Mesodermal cell (in vitro differentiated cells): ENCODE results near the gene PSMB11.

Experiments used
- H3K27ac ChIP-seq: 2 replicates; pipeline ENCODE4 v1.7.0; 2013; ENCODE audit warnings: mild to moderate bottlenecking, low read depth, low read length, moderate library complexity; ENCODE audit not compliant: severe bottlenecking
- H3K36me3 ChIP-seq: 2 replicates; pipeline ENCODE4 v1.7.1; 2013; ENCODE audit warnings: mild to moderate bottlenecking, low read length, moderate library complexity; ENCODE audit not compliant: control insufficient read depth, insufficient read depth
- H3K4me1 ChIP-seq: one replicate; pipeline ENCODE4 v1.7.1; 2013; ENCODE audit warnings: mild to moderate bottlenecking, low read length; ENCODE audit not compliant: insufficient read depth, control insufficient read depth, poor library complexity, severe bottlenecking
- H3K4me3 ChIP-seq: 2 replicates; pipeline ENCODE4 v1.7.0; 2013; ENCODE audit warnings: low read length, control low read depth, mild to moderate bottlenecking; ENCODE audit not compliant: insufficient read depth, poor library complexity, severe bottlenecking; ENCODE audit errors: extremely low read depth
- H3K9me3 ChIP-seq: 2 replicates; pipeline ENCODE4 v1.7.1; 2013; ENCODE audit warnings: mild to moderate bottlenecking, low read length, moderate library complexity; ENCODE audit not compliant: control insufficient read depth
- WGBS, 2 experiments: methylation state at CpG; one replicate each; pipeline ENCODE4 v1.1.5; 2013; ENCODE audit warnings: missing lambda C conversion rate in 2 of 2; ENCODE audit not compliant: insufficient coverage in 2 of 2; 5-methylcytosine and 5-hydroxymethylcytosine counted together

The PSMB11 gene

DNA sequence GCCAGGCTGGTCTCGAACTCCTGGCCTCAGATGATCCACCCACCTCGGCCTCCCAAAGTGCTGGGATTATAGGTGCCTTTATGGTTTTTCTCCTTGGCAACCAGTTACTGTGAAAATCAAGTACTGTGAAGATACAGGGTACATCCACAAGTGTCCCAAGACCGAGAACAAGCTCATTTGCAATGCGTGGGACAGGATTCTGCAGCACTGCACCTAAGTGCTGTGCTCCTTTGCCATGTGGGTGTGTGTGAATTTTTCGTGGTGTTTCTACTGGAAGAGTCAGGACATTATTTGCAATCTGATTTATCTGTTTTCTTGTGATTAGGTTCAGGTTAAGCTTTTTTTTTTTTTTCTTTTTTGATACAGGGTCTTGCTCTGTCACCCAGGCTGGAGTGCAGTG lies 24.9 kb upstream of the PSMB11 start:
- no peaks in the 10 kb centered on the region for H3K9me3 ChIP-seq
- H3K36me3 ChIP-seq: peaks cover 9% of the 10 kb centered on the region
- no peaks in the 10 kb centered on the region for H3K4me1 ChIP-seq
- no peak overlapping the region for H3K27ac ChIP-seq
- no peak overlapping the region for H3K4me3 ChIP-seq
- 92 to 100% methylated on average over 3 to 4 of the region's 5 CpGs for WGBS, 2 experiments

DNA sequence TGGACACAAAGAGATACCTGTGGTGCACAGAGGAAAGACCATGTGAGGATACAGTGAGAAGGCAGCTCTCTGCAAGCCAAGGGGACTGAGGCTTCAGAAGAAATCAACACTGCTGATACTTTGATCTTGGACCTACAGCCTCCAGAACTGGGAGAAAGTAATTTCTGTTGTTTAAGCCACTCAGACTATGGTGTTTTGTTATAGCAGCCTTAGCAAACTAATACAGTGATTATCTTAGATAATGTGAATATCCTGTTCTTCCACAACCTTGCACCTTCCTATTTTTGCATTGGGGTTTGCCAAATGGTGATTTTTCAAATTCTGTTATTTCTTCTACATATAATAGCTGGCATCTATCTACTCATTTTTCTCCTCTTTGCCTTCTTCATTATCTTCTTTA lies 23.9 kb upstream of the PSMB11 start:
- no peaks in the 10 kb centered on the region for H3K9me3 ChIP-seq
- no peak overlapping the region for H3K4me3 ChIP-seq
- no peaks in the 10 kb centered on the region for H3K4me1 ChIP-seq
- peaks cover 10% of the 10 kb centered on the region for H3K36me3 ChIP-seq
- no peak overlapping the region for H3K27ac ChIP-seq

DNA sequence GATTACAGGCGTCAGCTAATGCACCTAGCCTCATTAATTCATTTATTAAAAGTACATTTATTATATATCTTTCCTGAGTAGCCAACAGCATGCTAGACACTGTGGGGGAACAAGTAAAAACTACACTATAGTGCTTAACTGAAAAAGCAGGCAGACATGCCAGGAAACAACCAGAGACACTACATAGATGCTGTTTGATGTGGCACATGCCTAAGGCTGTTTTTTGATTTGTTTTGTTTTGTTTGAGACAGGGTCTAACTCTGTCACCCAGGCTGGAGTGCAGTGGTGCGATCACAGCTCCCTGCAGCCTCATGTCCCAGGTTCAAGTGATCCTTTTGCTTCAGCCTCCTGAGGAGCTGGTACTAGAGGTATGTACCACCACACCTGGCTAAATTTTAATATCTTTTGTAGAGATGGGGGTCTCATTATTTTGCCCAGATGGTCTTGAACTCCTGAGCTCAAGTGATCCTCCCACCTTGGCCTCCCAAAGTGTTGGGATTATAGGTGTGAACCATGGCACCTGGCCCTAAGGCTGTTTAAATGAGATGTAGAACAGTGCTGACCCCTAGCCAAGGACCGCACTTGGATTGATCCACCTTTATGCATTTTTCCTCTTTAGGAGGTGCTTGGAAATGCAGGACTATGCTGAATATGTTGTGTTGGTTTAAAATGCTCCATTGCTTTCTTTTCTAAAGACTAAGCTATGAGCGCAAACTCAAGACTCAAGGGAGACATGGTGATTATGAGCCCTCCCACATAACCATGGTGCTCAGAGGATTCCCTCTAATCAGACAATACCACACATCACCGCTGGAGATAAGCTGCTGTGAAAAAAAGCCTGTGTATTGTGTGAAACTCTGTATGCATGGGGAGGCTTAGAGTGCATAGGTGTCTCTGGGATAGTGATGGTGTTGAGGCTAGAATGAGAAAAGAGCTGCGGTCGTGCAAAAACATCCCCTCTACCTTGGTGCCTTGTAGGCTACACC lies 21.6 kb upstream of the PSMB11 start:
- H3K4me3 ChIP-seq: no peak overlapping the region
- H3K27ac ChIP-seq: no peak overlapping the region
- peaks cover 9% of the 10 kb centered on the region for H3K4me1 ChIP-seq
- peaks cover 31% of the 10 kb centered on the region for H3K36me3 ChIP-seq
- no peaks in the 10 kb centered on the region for H3K9me3 ChIP-seq
- WGBS, 2 experiments: 90 to 100% methylated on average over 1 to 2 of the region's 7 CpGs

DNA sequence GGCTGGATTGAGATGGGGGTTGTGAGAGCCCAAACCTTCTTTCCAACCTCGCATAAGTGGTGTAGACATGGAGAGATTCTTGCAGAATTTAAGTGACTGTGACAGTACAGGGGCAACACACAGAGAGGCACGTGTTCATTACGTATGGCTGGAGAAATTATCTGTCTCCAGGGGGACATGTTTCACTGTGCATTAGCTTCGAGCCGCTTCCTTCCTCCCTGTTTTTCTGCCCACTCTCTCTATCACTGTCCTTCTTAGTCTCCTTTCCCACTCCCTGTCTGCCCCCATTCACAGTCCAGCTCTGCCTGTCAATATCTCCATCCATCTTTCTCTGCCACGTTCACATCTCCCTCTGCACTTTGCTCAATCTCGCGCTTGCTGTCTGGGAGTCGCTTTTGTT lies 20.6 kb upstream of the PSMB11 start:
- H3K36me3 ChIP-seq: peaks cover 41% of the 10 kb centered on the region
- H3K27ac ChIP-seq: peak overlapping the region; percentile 36
- no peak overlapping the region for H3K4me3 ChIP-seq
- H3K4me1 ChIP-seq: peaks cover 17% of the 10 kb centered on the region
- WGBS, 2 experiments: 80 to 94% methylated on average over 9 of the region's 9 CpGs
- H3K9me3 ChIP-seq: no peaks in the 10 kb centered on the region

DNA sequence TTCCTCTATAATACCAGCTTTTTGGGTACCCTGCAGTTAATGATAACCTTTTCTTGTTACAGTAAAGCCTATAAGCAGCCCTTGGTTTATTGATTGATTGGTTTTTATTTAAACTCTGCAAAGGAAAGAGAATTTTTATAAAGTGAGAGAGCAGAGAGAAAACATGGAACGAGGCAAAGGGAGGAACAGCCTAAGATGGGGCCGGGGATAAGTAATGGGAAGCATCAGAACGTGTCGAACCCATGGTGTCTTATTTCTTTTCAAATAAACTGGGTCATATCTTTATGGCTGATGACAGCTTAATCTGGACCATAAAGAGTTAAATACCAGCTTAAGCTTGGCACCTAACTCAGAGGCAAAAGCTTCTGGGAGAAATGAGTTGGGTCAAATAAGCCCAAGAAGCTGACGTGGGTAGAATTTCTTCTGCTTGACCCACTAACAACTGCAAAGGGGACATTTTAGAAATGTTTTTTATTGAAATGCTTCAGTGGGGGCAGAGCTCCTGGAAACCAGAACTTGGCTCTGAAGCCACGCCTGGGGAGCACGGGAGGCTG lies 20.0 kb upstream of the PSMB11 start:
- 94 to 95% methylated on average over 4 to 7 of the region's 7 CpGs for WGBS, 2 experiments
- H3K4me3 ChIP-seq: no peak overlapping the region
- H3K4me1 ChIP-seq: peaks cover 17% of the 10 kb centered on the region
- peaks cover 47% of the 10 kb centered on the region for H3K36me3 ChIP-seq
- no peaks in the 10 kb centered on the region for H3K9me3 ChIP-seq
- peak overlapping the region; percentile 36 for H3K27ac ChIP-seq

DNA sequence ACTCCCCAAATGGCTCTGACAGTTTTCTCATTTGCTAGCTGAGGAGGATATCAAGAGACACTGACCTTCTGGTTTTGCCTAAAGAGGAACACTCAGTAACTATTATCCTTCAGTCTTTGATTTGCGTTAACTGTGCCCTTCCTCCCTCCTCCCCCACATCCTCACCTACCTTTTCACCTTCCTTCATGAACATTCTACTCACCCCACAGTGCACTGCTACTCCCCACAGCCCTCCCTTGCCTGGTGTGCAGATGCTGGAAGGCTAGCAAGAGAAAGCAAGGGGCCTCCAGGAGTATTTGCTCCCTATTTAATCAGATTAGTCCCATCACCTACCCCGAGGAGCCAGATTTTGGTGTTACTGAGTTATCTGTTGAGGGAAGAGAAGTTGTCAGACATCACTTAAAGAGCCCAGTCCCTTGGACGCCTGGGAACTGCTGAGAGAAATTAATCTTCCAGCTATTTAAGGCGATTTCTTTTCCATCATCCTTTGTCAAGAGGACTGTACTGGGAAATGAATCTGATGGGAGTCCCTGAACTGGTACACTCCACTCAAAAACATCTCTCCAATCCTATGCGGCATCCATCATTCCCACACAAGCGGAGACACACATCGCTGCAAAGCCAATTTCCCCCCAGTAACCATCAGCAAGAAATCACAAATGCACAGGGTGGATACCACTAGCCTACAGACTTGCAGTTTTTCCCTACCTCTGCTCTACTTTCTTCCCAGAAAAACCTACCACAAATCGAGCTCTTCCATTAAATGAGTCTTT lies 18.8 kb upstream of the PSMB11 start:
- H3K36me3 ChIP-seq: peaks cover 56% of the 10 kb centered on the region
- no peaks in the 10 kb centered on the region for H3K9me3 ChIP-seq
- no peak overlapping the region for H3K4me3 ChIP-seq
- H3K4me1 ChIP-seq: peaks cover 17% of the 10 kb centered on the region
- 85 to 91% methylated on average over 2 to 6 of the region's 8 CpGs for WGBS, 2 experiments
- H3K27ac ChIP-seq: peak overlapping the region; percentile 16

DNA sequence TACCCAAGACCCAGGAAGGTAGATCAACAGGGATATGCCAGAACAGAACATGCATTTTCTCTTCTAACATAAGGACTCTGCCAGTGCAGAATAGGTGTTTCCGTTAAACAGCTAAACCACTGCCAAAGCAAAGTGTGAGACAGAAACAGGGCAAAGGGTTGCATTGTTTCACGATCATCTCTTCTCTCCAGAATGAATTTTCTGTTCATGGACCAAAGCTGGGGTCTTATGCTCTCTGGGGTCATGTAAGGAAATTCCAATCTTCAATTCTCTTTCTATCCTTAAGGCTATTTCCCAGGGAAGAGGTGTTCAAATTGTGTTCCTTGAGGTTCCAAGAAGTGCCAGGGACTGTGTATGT lies 18.2 kb upstream of the PSMB11 start:
- Histone ChIP-seq H3K4me3 (no peak overlapping the region), H3K4me1 (peaks cover 17% of the 10 kb centered on the region), H3K27ac (peak overlapping the region; percentile 10), H3K9me3 (no peaks in the 10 kb centered on the region), H3K36me3 (peaks cover 61% of the 10 kb centered on the region)
- 95 to 100% methylated on average over 1 to 2 of the region's 2 CpGs for WGBS, 2 experiments

DNA sequence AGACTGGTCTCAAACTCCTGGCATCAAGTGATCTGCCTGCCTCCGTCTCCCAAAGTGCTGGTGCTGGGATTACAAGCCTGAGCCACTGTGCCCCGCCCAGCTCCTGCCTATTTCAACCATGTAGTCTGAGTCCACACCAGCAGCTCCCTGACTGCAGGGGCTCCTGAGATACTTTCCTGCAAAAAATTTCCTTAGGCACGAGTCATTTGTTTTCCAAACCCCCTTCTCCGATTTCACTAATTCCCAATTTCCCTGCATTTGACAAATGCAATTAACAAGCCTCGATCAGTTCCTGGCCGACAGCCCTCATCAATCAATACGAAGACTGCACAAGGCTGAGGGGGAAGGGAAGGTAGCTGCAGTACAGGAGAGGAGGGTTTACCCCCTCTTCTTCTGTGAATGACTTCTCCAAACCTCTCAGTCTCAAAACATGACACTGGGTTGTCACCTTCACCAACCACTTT lies 17.4 kb upstream of the PSMB11 start:
- H3K27ac ChIP-seq: peak overlapping the region; percentile 78
- no peak overlapping the region for H3K4me3 ChIP-seq
- H3K9me3 ChIP-seq: no peaks in the 10 kb centered on the region
- H3K36me3 ChIP-seq: peaks cover 70% of the 10 kb centered on the region
- 75 to 92% methylated on average over 1 to 2 of the region's 7 CpGs for WGBS, 2 experiments
- peaks cover 17% of the 10 kb centered on the region for H3K4me1 ChIP-seq

DNA sequence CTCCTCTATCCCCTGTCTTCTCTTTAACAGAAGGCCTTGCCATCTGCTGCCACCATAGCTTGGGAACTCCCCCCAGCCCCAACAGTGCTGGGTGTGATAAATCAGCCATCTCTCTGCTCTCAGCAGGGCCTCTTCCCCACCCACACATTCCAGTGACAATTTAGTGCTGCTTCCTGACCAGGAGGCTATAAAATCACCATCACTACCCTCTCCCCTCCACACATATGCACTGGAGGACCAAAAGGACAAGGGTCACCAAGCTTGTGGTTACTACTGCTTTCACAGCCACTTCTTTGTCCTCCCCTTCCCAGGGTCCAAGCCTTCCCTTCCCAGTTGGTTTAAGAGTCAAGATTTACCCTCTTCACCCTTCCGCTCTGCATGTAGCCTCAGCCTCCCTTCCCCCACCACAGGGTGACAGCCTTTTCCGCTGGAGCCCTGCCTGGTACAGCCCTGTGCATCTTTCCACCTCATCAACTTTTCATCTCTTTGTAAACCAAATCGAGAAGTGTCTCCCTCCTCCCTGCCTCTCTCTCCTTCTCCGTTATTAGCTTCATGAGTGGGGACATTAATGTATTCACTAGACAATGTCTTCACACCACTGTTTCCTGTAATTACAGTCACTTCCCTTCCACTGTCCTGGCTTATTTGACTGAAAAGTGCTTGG lies 16.7 kb upstream of the PSMB11 start:
- peaks cover 17% of the 10 kb centered on the region for H3K4me1 ChIP-seq
- H3K36me3 ChIP-seq: peaks cover 75% of the 10 kb centered on the region
- peak overlapping the region; percentile 78 for H3K27ac ChIP-seq
- H3K4me3 ChIP-seq: no peak overlapping the region
- H3K9me3 ChIP-seq: no peaks in the 10 kb centered on the region
- 68 to 77% methylated on average over 2 to 4 of the region's 4 CpGs for WGBS, 2 experiments

DNA sequence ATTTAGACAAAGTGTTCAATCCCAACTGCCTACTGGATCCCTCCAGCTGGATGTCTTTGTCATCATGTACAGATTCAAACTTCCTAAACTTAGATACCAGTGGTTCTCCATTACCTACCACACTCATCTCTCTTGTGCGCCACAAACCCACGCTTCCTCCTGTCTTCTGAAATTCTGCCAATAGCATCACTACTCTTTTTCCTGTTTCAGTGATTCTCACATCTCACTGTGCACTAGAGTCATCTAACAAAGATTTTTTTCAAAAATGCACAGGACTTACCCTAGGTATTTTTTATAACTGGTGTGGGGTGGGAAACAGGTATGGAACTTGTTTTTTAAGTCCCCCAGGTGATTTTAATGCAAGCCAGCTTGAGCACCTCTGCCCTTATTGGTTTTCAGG lies 13.2 kb upstream of the PSMB11 start:
- peaks cover 93% of the 10 kb centered on the region for H3K36me3 ChIP-seq
- 90 to 100% methylated on average over 2 of the region's 2 CpGs for WGBS, 2 experiments

More for the DNA sequence above, 13.2 kb upstream of the PSMB11 start:
- Histone ChIP-seq H3K27ac (no peak overlapping the region), H3K4me1 (peaks cover 22% of the 10 kb centered on the region), H3K9me3 (no peaks in the 10 kb centered on the region), H3K4me3 (no peak overlapping the region)
